Pons (tissue), 1 donor: ENCODE results near the gene NFATC3.
"Not testable (repeated sequence)": the region's sequence is repeated elsewhere in the genome, so short reads cannot be mapped to it uniquely, and the experiment has no call there.

Source experiments
- DNase-seq: peaks from one replicate; pipeline ENCODE4 v3.0.0-alpha.2; 2016; ENCODE audit warnings: low spot score

Gene NFATC3

DNA sequence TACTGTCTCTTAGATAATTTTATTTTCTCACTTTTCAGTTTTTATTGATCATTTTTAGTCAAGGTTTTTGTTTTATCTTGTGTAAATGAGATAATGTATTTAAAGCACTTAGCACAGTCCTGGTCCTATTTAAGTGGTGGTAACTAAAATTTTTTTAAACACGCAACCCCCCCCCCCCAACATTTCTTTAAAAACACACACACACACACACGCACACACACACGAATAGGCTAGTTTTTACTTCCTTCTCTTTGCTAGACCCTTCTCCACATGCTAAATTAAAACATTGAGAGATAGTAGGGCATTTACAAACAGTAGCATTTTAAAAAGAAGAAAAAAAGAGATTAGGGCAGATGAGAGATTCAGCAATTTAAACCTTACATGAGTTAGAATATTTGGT is 5.0 kb downstream of the NFATC3 start:
- DNase-seq, result no peak

DNA sequence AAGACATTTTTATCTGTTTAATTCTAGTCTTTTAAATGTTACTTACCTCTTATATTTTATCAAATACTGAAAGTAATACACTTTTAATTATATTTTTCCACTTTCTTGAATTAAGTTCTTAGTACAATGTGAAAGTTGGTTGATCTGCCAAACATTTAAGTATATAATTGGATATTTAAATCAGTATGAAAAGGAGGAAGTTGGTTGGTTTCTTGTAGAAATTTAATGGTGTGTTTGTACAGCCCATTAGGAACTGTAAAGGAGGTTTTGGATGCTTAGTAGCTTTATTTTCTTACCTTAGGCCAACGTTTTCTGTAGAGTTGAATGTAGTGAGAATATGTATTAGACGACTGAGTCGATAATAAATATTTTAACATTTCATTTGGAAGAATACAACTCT is 5.4 kb downstream of the NFATC3 start:
- no peak for DNase-seq

DNA sequence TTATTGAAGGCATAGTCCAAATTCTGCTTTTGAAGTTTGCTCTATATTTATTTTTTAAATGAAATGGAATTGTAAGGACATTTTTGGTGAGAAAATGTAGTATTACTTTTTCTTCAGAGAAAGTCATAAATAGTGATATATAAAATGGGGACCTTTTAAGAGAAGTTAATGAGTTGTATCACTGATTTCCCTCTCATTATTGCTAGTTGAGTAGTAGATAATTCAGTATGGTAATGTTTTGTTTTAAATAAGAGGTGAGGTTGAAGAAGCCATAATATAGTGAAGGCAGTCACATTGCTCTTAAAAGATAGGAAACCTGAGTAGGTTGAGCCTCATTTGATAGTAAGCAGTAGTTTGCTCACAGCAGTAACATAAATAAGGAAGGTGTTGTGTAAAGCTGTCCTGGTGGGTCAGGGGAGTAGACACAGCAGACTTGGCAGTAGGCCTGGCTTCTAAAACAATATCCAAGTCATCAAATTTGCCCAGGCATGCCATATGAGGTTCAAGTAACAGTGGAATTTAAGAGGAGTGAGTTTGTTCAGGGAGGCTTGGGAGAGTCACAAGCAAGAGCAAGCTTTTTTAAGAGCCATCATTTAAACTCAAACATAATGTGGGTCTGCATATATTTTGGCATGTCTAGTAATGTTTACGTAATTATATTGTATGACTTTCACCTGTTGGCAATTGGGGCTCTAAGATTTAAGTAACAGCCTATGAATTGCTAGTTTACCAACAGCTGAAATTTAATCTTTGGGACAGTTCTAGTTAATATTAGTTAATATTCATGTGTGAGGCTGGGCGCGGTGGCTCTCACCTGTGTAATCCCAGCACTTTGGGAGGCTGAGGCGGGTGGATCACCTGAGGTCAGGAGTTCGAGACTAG is 6.5 kb downstream of the NFATC3 start:
- no peak for DNase-seq

DNA sequence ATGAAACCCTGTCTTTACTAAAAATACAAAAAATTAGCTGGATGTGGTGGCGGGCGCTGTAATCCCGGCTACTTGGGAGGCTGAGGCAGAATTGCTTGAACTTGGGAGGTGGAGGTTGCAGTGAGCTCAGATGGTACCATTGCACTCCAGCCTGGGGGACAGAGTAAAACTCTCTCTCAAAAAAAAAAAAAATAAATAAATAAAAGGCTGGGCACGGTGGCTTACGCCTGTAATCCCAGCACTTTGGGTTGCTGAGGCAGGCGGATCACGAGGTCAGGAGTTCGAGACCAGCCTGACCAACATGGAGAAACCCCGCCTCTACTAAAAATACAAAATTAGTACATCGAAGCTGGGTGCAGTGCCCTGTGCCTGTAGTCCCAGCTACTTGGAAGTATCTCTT is 7.1 kb downstream of the NFATC3 start:
- DNase-seq, result not testable (repeated sequence)

DNA sequence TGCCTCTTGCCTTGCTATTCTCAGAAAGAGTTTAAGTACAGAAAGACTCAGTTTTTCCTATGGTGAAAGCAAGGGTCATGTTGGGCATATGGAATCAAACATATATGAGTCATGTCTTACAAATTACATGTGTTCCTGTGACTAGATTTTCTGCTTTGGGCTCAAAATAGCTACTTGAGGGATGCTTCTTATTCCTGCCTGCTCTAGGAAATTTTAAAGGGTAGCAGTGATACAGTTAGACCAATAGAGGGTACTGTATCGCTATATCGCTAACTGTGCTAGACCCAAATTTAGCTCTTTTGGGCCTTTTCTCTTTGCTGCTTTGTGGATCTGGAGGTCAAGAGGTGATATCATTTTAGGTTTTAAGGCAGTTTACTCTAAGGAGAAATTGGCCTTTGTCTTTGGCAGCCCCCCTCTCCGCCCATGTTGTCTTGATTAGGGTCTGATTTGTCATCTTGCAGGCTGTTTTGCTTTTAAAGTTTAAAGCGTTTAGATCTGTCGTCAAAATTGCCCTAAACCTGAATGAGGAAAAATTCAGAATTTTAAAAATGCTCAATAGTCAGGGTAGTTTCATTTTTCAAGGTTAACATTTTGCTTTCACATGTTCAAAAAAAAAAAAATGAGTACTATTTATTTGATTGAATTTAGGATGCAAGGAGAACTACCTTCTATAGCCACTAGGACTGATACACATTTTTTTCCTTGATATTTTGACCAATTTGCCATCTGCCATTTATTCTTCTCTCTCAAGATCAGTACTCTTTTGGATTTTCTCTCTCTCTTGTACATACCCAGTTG is 8.8 kb downstream of the NFATC3 start:
- DNase-seq, result peak; percentile 72

DNA sequence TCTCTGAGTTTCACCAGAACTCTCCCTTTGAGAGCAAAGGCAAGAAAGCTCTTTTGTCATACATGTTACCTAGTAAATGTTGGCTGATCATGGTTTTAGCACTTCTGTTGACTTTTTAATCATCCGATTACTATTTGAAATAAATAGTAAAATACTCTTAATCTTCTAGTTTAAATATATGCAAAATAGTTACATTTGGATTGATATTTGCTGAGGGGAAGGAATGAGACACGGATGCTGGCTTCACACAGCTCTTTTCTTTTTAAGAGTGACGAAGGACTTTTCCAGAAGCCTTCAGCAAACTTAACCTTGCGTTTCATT is 9.4 kb downstream of the NFATC3 start:
- no peak for DNase-seq

DNA sequence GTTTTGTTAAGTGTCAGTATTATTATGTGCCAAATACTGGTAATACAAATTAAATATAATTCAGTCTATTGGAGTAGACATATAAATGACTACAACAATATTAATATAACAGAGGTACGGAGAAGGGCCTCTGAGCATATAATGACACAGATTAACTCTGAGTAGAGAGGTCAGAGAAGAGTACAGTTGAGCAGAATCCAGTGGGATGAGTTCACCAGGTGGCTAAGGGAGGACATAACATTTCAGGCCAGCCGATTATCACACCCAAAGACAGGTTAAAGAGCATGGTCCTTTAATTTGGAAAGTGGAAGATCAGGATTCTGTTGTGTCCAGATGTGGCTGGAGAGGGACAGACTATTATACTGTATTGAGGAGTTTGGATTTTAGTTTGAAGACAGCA is 11.3 kb downstream of the NFATC3 start:
- no peak for DNase-seq

DNA sequence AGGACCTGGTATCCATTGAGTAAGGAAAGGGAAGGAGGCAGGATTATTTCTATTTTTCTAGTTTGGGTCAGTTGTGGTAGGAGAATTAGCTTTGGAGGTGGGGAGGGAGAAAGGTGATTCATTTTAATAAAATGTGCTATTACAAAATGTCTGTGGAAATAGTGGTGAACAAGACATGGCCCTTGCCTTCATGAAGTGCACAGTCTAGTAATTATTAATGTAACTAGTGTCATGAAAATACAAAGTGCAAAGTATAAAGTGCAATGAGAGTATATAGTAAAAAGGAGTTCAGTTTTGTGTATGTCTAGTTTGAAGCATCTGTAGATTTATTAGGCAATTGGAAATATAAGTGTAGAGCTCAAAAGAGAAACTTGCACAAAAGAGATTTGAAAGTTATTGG is 11.9 kb downstream of the NFATC3 start:
- no peak for DNase-seq

DNA sequence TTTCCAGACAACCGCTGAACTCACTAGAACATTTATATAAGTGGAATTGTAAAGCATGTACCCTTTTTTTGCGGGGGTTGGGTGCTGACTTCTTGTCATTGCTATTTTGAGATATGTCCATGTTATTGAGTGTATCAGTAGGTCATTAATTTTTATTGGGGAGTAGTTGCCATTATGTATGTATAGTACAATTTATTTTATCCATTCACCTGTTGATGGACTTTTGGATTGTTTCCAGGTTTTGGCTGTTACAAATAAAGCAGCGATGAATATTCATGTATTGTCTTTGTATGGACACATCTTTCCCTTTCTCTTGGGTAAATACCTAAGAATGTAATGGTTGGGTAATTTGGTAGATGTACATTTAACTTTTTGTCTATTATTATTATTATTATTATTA is 12.7 kb downstream of the NFATC3 start:
- DNase-seq, result no peak

DNA sequence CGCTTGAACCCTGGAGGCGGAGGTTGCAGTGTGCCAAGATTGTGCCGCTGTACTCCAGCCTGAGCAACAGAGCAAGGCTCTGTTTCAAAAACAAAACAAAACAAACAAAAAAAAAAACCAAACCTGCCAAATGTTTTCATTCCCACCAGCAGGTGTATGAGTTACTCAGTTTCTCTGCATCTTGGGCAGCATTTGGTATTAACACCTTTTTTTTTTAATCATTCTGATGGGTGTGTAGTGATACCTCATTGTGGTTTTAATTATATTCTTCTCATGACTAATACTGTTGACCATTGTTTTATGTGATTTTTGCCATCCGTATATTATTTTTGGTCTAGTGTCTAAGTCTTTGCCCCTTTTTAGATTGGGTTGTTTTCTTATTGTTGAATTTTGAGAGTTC is 15.3 kb downstream of the NFATC3 start:
- DNase-seq, result no peak

DNA sequence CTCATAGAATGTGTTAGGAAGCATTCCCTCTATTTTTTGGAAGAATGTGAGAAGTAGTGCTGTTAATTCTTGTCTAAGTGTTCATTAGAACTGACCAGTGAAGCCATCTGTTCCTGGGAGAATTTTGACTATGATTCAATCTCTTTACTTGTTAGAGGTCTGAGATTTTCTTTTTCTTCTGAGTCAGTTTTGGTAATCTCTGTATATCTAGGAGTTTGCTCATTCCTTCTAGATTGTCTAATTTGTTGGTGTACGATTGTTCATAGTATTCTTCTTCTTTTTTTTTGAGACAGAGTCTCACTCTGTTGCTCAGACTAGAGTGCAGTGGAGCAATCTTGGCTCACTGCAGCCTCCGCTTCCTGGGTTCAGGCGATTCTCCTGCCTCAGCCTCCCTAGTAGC is 20.4 kb downstream of the NFATC3 start:
- DNase-seq, result no peak

DNA sequence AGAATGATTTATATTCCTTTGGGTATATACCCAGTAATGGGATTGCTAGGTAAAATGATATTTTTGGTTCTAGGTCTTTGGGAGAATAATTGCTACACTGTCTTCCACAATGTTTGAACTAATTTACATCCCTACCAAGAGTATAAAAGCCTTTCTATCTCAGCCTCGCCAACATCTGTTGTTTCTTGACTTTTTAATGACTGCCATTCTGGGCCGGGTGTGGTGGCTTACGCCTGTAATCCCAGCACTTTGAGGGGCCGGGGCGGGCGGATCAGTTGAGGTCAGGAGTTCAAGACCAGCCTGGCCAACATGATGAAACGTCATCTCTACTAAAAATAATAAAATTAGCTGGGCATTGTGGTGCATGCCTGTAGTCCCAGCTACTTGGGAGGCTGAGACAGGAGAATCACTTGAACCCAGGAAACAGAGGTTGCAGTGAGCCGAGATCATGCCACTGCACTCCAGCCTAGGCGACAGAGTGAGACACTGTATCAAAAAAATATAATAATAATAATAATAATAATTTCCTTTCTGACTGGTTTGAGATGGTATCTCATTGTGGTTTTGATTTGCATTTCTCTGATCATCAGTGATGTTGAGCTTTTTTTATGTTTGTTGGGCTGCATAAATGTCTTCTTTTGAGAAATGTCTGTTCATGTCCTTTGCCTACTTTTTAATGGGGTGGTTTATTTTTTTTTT is 22.2 kb downstream of the NFATC3 start:
- not testable (repeated sequence) for DNase-seq

DNA sequence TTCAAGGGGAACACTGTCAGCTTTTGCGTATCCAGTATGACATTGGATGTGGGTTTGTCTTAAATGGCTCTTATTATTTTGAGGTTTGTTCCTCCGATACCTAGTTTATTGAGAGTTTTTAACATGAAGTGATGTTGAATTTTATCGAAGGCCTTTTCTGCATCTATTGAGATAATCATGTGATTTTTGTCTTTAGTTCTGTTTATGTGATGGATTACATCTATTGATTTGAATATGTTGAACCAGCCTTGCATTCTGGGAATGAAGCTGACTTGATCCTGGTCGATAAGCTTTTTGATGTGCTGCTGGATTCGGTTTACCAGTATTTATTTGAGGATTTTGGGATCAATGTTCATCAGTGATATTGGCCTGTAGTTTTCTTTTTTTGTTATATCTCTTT is 24.0 kb downstream of the NFATC3 start:
- DNase-seq, result not testable (repeated sequence)

DNA sequence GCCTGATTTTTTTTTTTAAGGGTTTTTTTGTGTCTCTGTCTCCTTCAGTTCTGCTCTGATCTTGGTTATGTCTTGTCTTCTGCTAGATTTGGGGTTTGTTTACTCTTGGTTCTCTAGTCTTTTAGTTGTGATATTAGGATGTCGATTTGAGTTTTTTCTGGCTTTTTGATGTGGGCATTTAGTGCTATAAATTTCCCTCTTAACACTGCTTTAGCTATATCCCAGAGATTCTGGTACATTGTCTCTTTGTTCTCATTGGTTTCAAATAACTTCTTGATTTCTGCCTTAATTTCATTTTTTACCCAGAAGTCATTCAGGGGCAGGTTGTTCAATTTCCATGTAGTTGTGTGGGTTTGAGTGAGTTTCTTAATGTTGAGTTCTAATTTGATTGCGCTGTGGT is 25.4 kb downstream of the NFATC3 start:
- DNase-seq, result not testable (repeated sequence)

DNA sequence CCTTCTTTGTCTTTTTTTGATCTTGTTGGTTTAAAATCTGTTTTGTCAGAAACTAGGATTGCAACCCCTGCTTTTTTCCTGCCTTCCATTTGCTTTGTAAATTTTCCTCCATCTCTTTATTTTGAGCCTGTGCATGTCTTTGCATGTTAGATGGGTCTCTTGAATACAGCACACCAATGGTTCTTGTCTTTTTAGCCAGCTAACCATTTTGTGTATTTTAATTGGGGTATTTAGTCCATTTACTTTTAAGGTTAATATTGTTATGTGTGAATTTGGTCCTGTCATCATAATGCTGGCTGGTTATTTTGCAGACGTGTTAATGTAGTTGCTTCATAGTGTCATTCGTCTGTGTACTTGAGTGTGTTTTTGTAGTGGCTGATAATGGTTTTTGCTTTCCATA is 26.2 kb downstream of the NFATC3 start:
- no peak for DNase-seq

DNA sequence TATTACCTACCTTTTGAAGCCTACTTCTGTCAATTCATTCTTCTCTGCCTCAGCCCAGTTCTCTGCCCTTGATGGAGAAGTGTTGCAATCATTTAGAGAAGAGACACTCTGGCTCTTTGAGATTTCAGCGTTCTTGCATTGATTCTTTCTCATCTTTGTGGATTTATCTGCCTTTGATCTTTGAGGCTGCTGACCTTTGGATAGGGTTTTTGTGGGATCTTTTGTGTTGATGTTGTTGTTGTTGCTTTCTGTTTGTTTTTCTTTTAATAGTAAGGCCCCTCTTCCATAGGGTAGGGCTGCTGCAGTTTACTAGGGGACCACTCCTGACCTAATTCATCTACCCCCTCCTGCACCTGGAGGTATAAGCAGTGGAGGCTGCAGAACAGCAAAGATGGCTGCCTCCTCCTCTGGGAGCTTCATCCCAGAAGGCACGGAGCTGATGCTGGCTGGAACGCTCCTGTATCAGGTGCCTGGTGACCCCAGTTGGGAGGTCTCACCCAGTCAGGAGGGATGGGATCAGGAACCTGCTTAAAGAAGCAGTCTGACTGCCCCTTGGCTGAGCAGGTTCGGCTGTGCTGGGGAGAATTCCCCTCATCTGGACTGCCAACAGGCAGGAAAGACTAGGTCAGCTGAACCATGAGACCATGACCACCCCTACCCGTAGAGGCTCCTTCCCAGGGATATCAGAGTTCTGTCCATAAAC is 28.0 kb downstream of the NFATC3 start:
- no peak for DNase-seq

DNA sequence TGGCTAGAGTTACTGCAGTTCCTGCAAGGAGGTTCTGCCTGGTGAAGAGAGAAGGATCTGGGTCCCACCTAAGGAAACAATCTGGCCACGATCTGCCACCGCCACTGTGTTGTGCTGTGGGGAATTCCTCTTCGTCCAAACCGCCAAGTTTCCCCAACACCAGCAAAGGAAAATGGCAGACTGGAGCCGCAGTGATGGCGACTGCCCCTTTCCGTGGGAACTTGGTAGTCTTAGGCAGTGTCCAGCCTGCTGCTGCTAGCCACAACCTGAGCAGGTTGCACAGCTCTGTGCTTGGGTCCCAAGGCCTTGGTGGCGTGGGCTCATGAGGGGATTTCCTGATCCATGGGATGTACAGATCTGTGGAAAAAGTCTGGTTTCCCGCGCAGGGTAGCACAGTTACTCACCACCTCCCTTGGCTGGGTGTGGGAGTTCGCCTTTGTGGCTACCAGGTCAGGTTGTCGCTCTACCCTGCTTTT is 28.6 kb downstream of the NFATC3 start:
- no peak for DNase-seq

DNA sequence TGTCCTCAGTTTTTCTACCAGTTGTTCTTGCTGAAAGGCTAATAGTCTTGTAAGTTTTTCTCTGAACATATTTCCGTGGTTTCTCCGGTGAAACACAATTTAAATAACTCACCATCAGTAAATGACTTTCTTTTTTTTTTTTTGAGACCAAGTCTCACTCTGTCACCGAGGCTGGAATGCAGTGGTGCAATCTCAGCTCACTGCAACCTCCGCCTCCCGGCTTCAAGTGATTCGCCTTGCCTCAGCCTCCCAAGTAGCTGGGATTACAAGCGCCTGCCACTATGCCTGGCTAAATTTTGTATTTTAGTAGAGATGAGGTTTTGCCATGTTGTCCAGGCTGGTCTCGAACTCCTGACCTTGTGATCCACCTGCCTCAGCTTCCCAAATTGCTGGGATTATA is 29.8 kb downstream of the NFATC3 start:
- DNase-seq, result not testable (repeated sequence)

DNA sequence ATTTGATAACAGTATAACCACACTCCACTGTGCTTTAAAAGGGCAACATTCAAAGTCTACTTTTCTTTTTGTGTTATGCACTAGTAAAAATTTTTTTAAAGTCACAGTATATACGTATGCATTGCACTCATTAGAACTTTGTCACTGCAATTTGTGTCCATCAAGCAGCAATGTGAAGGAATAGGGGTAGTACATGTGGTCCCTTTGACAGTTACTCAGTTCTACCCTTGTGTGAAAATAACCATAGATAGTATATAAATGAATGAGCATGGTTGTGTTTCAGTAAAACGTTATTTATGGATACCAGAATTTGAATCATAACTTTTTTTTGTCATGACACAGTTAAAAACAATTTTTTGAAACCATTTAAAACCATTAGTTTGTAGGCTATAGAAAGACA is 30.7 kb downstream of the NFATC3 start:
- no peak for DNase-seq

DNA sequence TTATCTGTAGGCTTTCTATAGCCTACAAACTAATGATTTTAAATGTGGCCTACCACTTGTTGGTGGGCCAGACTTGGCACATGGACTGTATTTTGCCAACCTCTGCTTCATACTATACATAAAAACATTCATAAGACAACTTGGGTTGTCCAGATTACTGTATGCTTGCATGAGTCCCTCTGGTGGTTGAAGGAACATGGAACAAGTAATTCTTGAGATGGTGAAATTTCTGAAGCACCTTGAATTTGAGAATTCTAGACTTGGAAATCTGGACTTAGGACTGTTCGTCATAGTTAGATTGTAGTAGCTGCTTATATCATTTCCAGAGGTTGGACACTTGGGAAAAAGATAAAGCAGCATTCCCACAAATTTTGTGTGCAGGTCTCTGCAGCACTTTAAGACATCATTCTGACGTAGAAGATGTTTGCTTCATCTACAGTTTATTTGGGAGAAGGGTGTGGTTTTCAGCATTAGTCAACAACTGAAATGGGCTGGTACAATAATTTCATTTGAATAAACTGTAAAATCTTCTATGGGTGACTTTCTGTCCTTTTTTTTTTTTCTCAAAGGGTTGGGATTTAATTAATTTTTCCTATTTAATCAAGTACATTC is 31.2 kb downstream of the NFATC3 start:
- no peak for DNase-seq

DNA sequence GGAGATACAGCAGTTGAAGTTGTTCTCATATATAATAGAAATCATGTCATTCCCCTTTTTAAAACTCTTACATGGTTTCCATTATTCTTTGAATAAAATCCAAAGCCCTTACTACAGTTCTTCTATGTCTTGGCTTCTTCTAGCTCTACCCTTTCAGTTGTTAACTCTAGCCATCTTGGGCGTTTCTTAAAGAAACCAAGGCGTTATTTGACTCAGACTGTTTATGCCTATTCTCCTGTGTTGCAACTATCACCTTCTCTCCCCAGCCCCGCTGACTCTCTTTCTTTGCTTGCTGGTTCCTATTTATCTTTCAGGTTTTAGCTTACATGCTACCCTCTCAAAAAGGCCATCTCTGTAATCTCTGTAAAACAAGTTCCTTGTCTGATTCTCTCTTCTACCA is 32.7 kb downstream of the NFATC3 start:
- DNase-seq, result no peak

DNA sequence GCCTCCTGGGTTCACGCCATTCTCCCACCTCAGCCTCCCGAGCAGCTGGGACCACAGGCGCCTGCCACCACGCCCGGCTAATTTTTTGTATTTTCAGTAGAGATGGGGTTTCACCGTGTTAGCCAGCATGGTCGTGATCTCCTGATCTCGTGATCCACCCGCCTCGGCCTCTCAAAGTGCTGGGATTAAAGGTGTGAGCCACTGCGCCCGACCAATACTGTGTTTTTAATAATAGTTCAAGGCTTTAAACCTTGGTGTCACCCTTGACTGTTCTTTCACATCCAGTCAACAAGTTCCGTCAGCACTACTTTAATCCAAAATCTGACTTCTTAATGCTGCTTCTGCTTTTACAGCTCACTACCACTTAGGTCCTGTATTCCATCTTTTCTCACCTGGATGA is 33.8 kb downstream of the NFATC3 start:
- not testable (repeated sequence) for DNase-seq
